H1 (cell line): ENCODE measurements around the gene FAM83F. TPM values are rescaled to one million over a fixed set of nuclear protein-coding genes. Genes with fewer than 3 reads are reported as not detected.

ENCODE experiments used
- ASH2L ChIP-seq: fragments of 200-600, 300-600 bp; sonication (generic); IDR thresholded peaks from one replicate; pipeline ENCODE4 v1.7.1; 2017; ENCODE audit warnings: low read length
- ATF2 ChIP-seq: IDR thresholded peaks from 2 replicates; pipeline ENCODE4 v1.6.1; 2012; ENCODE audit warnings: low read length, inconsistent platforms
- CEBPB ChIP-seq: IDR thresholded peaks from 2 replicates; pipeline ENCODE4 v1.6.1; 2012; ENCODE audit warnings: low read depth, low read length
- CHD2 ChIP-seq: IDR thresholded peaks from 2 replicates; pipeline ENCODE4 v1.6.1; 2012; ENCODE audit warnings: low read length, improper control_type of control experiment
- RFX5 ChIP-seq: IDR thresholded peaks from 2 replicates; pipeline ENCODE4 v1.6.1; 2011; ENCODE audit warnings: low read depth, low read length, improper control_type of control experiment, borderline replicate concordance
- SIN3A ChIP-seq, 2 experiments: IDR thresholded peaks in 1 of 2; conservative IDR thresholded peaks in 1 of 2; 2 replicates each; pipeline ENCODE4 v1.6.1; 2011 to 2012; ENCODE audit warnings: low read length in 2 of 2, improper control_type of control experiment in 1 of 2, low read depth in 1 of 2, mild to moderate bottlenecking in 1 of 2
- SRF ChIP-seq: IDR thresholded peaks from 2 replicates; pipeline ENCODE4 v1.6.1; 2011; ENCODE audit warnings: mild to moderate bottlenecking, low read depth, low read length, moderate library complexity
- TCF12 ChIP-seq: IDR thresholded peaks from 2 replicates; pipeline ENCODE4 v1.6.1; 2011; ENCODE audit warnings: low read depth, mild to moderate bottlenecking, low read length
- polyA plus RNA-seq, 7 experiments: library from polyadenylated mRNA; depleted of rRNA in 3 of 7; stranded (reverse) in 5 of 7; unstranded in 2 of 7; fragments of >200 nt in 5 of 7; fragments of 200-250 nt in 2 of 7; gene quantifications; 1 replicate in 5 of 7; 2 replicates in 1 of 7; 4 replicates in 1 of 7; pipeline versions ENCODE4 v1.2.1 to v1.2.3, GENCODE V29; 2011 to 2013; ENCODE audit warnings: missing spikeins in 2 of 7, mixed read lengths in 2 of 7
- total RNA-seq: library from RNA; stranded (reverse); fragmentation: NEBNext Ultra II Directional; extraction: Animal tissue kit (Norgen Biotek cat#: 25700); gene quantifications from 2 replicates; pipeline ENCODE4 v1.2.1, GENCODE V29; 2021
- TF ChIP-seq, protein P1 (sequence below): fragments of 300-600 bp; sonication (generic); IDR thresholded peaks from 2 replicates; pipeline ENCODE4 v1.7.1; 2012; ENCODE audit warnings: low read length, moderate library complexity, mild to moderate bottlenecking, inconsistent platforms; ENCODE audit not compliant: insufficient replicate concordance
- TF ChIP-seq, protein P2 (sequence below): IDR thresholded peaks from 2 replicates; pipeline ENCODE4 v1.6.1; 2011; ENCODE audit warnings: low read depth, mild to moderate bottlenecking, low read length; ENCODE audit not compliant: insufficient read depth

Gene FAM83F
- total and polyA plus RNA-seq, 2 of the 8 experiments (the other 6 are each of a cell fraction or from before 2014, with no cell fraction given), result 8.6 to 18.9 TPM

GRCh38 chr22:40071720-40072119 lies 77.0 kb downstream of the FAM83F start (continued):
- TF ChIP-seq, protein P1, sequence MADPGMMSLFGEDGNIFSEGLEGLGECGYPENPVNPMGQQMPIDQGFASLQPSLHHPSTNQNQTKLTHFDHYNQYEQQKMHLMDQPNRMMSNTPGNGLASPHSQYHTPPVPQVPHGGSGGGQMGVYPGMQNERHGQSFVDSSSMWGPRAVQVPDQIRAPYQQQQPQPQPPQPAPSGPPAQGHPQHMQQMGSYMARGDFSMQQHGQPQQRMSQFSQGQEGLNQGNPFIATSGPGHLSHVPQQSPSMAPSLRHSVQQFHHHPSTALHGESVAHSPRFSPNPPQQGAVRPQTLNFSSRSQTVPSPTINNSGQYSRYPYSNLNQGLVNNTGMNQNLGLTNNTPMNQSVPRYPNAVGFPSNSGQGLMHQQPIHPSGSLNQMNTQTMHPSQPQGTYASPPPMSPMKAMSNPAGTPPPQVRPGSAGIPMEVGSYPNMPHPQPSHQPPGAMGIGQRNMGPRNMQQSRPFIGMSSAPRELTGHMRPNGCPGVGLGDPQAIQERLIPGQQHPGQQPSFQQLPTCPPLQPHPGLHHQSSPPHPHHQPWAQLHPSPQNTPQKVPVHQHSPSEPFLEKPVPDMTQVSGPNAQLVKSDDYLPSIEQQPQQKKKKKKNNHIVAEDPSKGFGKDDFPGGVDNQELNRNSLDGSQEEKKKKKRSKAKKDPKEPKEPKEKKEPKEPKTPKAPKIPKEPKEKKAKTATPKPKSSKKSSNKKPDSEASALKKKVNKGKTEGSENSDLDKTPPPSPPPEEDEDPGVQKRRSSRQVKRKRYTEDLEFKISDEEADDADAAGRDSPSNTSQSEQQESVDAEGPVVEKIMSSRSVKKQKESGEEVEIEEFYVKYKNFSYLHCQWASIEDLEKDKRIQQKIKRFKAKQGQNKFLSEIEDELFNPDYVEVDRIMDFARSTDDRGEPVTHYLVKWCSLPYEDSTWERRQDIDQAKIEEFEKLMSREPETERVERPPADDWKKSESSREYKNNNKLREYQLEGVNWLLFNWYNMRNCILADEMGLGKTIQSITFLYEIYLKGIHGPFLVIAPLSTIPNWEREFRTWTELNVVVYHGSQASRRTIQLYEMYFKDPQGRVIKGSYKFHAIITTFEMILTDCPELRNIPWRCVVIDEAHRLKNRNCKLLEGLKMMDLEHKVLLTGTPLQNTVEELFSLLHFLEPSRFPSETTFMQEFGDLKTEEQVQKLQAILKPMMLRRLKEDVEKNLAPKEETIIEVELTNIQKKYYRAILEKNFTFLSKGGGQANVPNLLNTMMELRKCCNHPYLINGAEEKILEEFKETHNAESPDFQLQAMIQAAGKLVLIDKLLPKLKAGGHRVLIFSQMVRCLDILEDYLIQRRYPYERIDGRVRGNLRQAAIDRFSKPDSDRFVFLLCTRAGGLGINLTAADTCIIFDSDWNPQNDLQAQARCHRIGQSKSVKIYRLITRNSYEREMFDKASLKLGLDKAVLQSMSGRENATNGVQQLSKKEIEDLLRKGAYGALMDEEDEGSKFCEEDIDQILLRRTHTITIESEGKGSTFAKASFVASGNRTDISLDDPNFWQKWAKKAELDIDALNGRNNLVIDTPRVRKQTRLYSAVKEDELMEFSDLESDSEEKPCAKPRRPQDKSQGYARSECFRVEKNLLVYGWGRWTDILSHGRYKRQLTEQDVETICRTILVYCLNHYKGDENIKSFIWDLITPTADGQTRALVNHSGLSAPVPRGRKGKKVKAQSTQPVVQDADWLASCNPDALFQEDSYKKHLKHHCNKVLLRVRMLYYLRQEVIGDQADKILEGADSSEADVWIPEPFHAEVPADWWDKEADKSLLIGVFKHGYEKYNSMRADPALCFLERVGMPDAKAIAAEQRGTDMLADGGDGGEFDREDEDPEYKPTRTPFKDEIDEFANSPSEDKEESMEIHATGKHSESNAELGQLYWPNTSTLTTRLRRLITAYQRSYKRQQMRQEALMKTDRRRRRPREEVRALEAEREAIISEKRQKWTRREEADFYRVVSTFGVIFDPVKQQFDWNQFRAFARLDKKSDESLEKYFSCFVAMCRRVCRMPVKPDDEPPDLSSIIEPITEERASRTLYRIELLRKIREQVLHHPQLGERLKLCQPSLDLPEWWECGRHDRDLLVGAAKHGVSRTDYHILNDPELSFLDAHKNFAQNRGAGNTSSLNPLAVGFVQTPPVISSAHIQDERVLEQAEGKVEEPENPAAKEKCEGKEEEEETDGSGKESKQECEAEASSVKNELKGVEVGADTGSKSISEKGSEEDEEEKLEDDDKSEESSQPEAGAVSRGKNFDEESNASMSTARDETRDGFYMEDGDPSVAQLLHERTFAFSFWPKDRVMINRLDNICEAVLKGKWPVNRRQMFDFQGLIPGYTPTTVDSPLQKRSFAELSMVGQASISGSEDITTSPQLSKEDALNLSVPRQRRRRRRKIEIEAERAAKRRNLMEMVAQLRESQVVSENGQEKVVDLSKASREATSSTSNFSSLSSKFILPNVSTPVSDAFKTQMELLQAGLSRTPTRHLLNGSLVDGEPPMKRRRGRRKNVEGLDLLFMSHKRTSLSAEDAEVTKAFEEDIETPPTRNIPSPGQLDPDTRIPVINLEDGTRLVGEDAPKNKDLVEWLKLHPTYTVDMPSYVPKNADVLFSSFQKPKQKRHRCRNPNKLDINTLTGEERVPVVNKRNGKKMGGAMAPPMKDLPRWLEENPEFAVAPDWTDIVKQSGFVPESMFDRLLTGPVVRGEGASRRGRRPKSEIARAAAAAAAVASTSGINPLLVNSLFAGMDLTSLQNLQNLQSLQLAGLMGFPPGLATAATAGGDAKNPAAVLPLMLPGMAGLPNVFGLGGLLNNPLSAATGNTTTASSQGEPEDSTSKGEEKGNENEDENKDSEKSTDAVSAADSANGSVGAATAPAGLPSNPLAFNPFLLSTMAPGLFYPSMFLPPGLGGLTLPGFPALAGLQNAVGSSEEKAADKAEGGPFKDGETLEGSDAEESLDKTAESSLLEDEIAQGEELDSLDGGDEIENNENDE, result no peak
- TF ChIP-seq CEBPB (no peak), ATF2 (no peak), SRF (no peak), TCF12 (no peak), SIN3A (conservative IDR thresholded peaks at IDR 0.05 in 1 of 2, IDR thresholded peaks at IDR 0.05 in 1 of 2; ENCODE audit: low read depth in 1 of 2, low read length in 2 of 2) (no peak), ASH2L (no peak), CHD2 (no peak), RFX5 (no peak)
- TF ChIP-seq, protein P2, sequence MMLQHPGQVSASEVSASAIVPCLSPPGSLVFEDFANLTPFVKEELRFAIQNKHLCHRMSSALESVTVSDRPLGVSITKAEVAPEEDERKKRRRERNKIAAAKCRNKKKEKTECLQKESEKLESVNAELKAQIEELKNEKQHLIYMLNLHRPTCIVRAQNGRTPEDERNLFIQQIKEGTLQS, result no peak
